Measurements from ENCODE around the gene RPL13A.
"Not testable (repeated sequence)": the region's sequence is repeated elsewhere in the genome, so short reads cannot be mapped to it uniquely, and the experiment has no call there.

RPL13A gene

GRCh38 chr19:49442354-49442753 lies 45.1 kb upstream of the RPL13A start:
- DNase-seq (ENCODE audit: low spot score): no peak
- no peak for TF ChIP-seq CTCF (IDR thresholded peaks at IDR 0.05; ENCODE audit: extremely low read depth, missing control alignments)

- peak; percentile 88 for DNase-seq (ENCODE audit: low spot score)
Measured at GRCh38 chr19:49442771-49443365, 44.5 kb upstream of the RPL13A start.

GRCh38 chr19:49443366-49444099 lies 43.9 kb upstream of the RPL13A start:
- peak; percentile 95 for TF ChIP-seq CTCF (IDR thresholded peaks at IDR 0.05; ENCODE audit: extremely low read depth, missing control alignments)
- peak; percentile 95 for DNase-seq (ENCODE audit: low spot score)

More at GRCh38 chr19:49442771-49443365, 44.5 kb upstream of the RPL13A start:
- no peak for TF ChIP-seq CTCF (IDR thresholded peaks at IDR 0.05; ENCODE audit: extremely low read depth, missing control alignments)

GRCh38 chr19:49444100-49444700 lies 43.2 kb upstream of the RPL13A start:
- not testable (repeated sequence) for DNase-seq (ENCODE audit: low spot score)

- no peak for DNase-seq (ENCODE audit: low spot score)
- TF ChIP-seq CTCF (IDR thresholded peaks at IDR 0.05; ENCODE audit: extremely low read depth, missing control alignments): no peak
Measured at GRCh38 chr19:49445997-49446396, 41.4 kb upstream of the RPL13A start.

- DNase-seq (ENCODE audit: low spot score): no peak
- no peak for TF ChIP-seq CTCF (IDR thresholded peaks at IDR 0.05; ENCODE audit: extremely low read depth, missing control alignments)
Measured at GRCh38 chr19:49447485-49448431, 39.6 kb upstream of the RPL13A start.

- no peak for DNase-seq (ENCODE audit: low spot score)
- no peak for TF ChIP-seq CTCF (IDR thresholded peaks at IDR 0.05; ENCODE audit: extremely low read depth, missing control alignments)
Measured at GRCh38 chr19:49448432-49448786, 39.0 kb upstream of the RPL13A start.
